ENCODE results near the gene STAT5B. TPM values are rescaled to one million over a fixed set of nuclear protein-coding genes. Genes with fewer than 3 reads are reported as not detected.

Gene STAT5B
- total RNA-seq, 1 experiment from 2014 or later, result 42.9 TPM

GRCh38 chr17:42155614-42156045 lies 120.6 kb downstream of the STAT5B start:
- Histone ChIP-seq H3K23ac (ENCODE audit: insufficient read length, low read depth, low read length) (no peak overlapping the region), H4K91ac (ENCODE audit: insufficient read length, low read depth, low read length) (no peak overlapping the region), H2BK15ac (ENCODE audit: low read depth, low read length) (no peak overlapping the region), H3T11ph (ENCODE audit: low read length) (no peak overlapping the region), H2AK5ac (ENCODE audit: insufficient read length, low read length) (no peak overlapping the region), H3K9ac (ENCODE audit: extremely low read depth, insufficient read length, low read length) (peak overlapping the region; percentile 58), H3K79me1 (ENCODE audit: insufficient read depth, low read depth, low read length, poor library complexity, severe bottlenecking) (peaks cover 2% of the 10 kb centered on the region), H3K79me2 (ENCODE audit: insufficient read depth, low read length) (peaks cover 17% of the 10 kb centered on the region; the same call in 1 of the 2 replicates), H4K8ac (replicated peaks; ENCODE audit: insufficient read length, low read depth, low read length) (no peak overlapping the region), H3K23me2 (ENCODE audit: insufficient read length, low read depth, low read length, poor library complexity, severe bottlenecking) (peaks cover 15% of the 10 kb centered on the region), H3K56ac (ENCODE audit: insufficient read length, low read depth, low read length) (no peak overlapping the region), H4K20me1 (ENCODE audit: control insufficient read depth, insufficient read depth, insufficient read length) (no peaks in the 10 kb centered on the region), H3K18ac (ENCODE audit: insufficient read length, low read depth, low read length) (peak overlapping the region; percentile 56), H3K4ac (ENCODE audit: low read depth, low read length) (no peak overlapping the region; the same call in 1 of the 2 replicates), H2BK20ac (ENCODE audit: low read depth, low read length, poor library complexity, severe bottlenecking) (no peak overlapping the region), H3K9me3 (ENCODE audit: control insufficient read depth, low read depth, low read length) (no peaks in the 10 kb centered on the region), H2BK12ac (ENCODE audit: insufficient read length, low read depth, low read length) (no peak overlapping the region), H3K4me1 (ENCODE audit: insufficient read depth, low read length) (no peaks in the 10 kb centered on the region; the same call in 1 of the 2 replicates), H3K27ac (ENCODE audit: insufficient read length, low read depth, low read length) (no peak overlapping the region), H2BK5ac (ENCODE audit: insufficient read length, low read length) (no peak overlapping the region), H2AFZ (ENCODE audit: low read length) (no peak overlapping the region), H4K5ac (ENCODE audit: insufficient read length, low read depth, low read length) (no peak overlapping the region), H2BK120ac (ENCODE audit: low read depth, low read length, poor library complexity, severe bottlenecking) (no peak overlapping the region), H3K4me2 (ENCODE audit: insufficient read depth, insufficient read length, low read length) (peak overlapping the region; percentile 86), H3K14ac (ENCODE audit: insufficient read depth, low read length) (peak overlapping the region; percentile 54; the same call in 1 of the 2 replicates), H3K27me3 (ENCODE audit: insufficient read depth, low read length) (no peaks in the 10 kb centered on the region)
- Mint-ChIP-seq H3K4me1 (peaks cover 28 to 32% of the 10 kb centered on the region in 2 experiments), H3K36me3 (ENCODE audit: insufficient read depth in 1 of 3, low read depth in 3 of 3) (peaks cover 0 to 6% (median 0%) of the 10 kb centered on the region in 3 experiments; a peak in 2 of 7 replicates), H3K9me3 (no peaks in the 10 kb centered on the region), H3K27me3 (ENCODE audit: low read depth) (no peaks in the 10 kb centered on the region), H3K4me3 (peak overlapping the region; percentile 86 to 89), H3K27ac (peak overlapping the region in 2 of 3 experiments; percentile 19 to 91; a peak in 3 of 7 replicates)
- DNase-seq, result peak; percentile 79
- TF ChIP-seq CTCF (conservative IDR thresholded peaks at IDR 0.05), result no peak
- WGBS (ENCODE audit: extremely low coverage, insufficient read length, low lambda C conversion rate), result no CpG with 5 or more reads among the region's 17 CpGs

All from H9 (cell line).